Activated CD4-positive, alpha-beta T cell treated with anti-CD3 and anti-CD28 coated beads, Interleukin-2, Interleukin-6, amounts not matched to agents 100 ng/mL and 50 ng/mL, durations not matched to agents 16 hours and 8 hours (primary cell): ENCODE results near the gene APBB3.
"Not testable (repeated sequence)": the region's sequence is repeated elsewhere in the genome, so short reads cannot be mapped to it uniquely, and the experiment has no call there.

Experiments used
- DNase-seq: peaks from one replicate; pipeline ENCODE4 v3.0.0-alpha.2; 2020

Gene APBB3, protein sequence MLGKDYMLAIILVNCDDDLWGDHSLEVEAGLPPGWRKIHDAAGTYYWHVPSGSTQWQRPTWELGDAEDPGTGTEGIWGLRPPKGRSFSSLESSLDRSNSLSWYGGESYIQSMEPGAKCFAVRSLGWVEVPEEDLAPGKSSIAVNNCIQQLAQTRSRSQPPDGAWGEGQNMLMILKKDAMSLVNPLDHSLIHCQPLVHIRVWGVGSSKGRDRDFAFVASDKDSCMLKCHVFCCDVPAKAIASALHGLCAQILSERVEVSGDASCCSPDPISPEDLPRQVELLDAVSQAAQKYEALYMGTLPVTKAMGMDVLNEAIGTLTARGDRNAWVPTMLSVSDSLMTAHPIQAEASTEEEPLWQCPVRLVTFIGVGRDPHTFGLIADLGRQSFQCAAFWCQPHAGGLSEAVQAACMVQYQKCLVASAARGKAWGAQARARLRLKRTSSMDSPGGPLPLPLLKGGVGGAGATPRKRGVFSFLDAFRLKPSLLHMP

GRCh38 chr5:140564196-140565023 lies at the start of gene APBB3, which contains the start of gene SLC35A4:
TSS of gene APBB3 (minus strand) at chr5:140564598. CDS start at chr5:140564245, 353 bp downstream.
TSS of gene SLC35A4 (plus strand) at chr5:140564828. CDS start at chr5:140567170, 2,342 bp downstream.
- DNase-seq: peak; percentile 98

DNA sequence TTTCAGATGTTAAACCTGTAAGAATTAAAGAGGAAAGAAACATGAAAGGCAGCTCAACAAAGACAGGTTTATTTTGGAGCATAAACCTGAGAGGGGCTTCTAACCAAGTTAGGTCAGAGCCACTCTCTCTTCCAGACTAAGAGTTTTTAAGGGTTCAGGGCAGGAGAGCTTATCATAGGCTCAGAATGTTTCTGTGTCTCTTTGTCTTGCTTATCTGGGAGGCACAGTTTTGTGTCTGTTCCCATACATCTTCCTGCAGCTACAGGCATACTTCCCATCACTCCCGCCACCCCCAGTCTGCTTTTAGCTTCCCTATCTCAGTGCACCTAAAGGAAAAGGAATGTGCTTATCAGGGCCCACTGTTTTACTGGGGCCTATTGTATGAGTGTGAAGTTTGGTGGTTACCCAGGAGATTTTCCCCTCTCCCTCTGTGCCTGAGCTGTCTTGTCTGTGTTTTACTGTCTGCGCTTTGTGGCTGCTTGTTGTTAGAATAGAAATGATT lies 46.7 kb upstream of the APBB3 start:
- DNase-seq: no peak

GRCh38 chr5:140609126-140609525 lies 44.7 kb upstream of the APBB3 start:
- no peak for DNase-seq

DNA sequence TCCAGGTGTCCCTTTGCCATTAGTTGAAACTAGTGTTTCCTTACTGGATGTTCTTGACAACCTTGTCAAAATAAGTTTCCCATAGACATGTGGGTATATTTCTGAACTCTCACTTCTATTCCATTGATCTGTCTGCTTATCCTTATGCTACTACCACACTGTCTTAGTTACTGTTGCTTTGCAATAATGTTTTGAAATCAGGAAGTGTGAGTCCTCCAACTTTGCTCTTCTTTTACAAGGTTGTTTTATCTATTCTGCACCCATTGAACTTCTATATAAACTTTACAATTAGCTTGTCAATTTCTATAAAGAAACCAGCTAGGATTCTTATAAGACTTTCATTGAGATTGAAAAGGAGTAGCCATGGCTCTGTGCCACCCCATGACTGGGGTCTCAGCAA lies 44.3 kb upstream of the APBB3 start:
- DNase-seq: no peak

DNA sequence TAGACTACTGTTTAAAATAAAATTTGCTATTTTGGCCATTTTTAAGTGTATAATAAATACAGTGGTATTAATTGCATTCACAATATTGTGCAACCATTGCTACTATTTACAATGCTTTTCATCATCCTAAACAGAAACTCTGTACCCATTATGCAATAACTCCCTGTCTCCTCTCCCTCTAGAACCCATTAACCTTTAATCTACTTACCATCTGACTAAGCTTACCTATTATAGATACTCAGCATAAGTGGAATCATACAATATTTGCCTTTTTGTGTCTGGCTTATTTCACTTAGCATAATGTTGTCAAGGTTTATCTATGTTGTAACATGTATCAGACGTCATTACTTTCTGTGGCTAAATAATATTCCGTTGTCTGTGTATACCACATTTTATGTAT lies 42.6 kb upstream of the APBB3 start:
- DNase-seq: no peak

- DNase-seq: no peak
Measured at GRCh38 chr5:140605879-140606278, 41.5 kb upstream of the APBB3 start.

DNA sequence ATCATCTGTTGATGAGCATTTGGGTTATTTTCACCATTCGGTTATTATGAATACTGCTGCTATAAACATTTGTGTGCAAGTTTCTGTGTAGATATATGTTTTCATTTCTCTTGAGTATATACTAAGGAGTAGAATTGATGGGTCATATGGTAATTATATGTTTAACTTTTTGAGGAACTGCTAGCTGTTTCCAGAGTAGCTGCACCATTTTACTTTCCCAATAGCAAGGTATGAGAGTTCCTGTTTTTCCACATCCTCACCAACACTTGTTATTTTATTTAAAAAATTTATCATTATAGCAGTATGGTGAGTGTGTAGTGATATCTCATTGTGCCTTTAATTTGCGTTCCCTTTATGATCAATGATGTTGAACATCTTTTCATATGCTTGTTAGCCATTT lies 39.3 kb upstream of the APBB3 start:
- DNase-seq: no peak

- DNase-seq: not testable (repeated sequence)
Measured at GRCh38 chr5:140603446-140603698, 39.0 kb upstream of the APBB3 start.

- DNase-seq: no peak
Measured at GRCh38 chr5:140602147-140602546, 37.7 kb upstream of the APBB3 start.

- DNase-seq: no peak
Measured at GRCh38 chr5:140600096-140600495, 35.7 kb upstream of the APBB3 start.

DNA sequence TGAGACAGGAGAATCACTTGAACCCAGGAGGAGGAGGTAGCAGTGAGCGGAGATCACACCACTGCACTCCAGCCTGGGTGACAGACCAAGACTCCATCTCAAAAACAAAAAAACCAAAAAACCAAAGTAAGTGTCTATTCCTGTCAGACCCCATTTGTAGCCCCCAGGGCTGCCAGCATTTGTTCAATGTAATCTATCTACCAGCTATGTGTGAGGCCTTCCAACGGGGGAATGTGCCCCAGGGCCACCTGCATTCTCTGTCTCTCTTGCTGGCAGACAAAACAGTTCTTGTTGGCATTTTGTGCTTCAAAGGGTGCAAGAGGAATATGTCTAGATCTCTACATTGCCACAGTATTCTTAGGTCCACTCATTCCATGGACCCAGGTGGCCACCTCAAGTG lies 34.4 kb upstream of the APBB3 start:
- no peak for DNase-seq

DNA sequence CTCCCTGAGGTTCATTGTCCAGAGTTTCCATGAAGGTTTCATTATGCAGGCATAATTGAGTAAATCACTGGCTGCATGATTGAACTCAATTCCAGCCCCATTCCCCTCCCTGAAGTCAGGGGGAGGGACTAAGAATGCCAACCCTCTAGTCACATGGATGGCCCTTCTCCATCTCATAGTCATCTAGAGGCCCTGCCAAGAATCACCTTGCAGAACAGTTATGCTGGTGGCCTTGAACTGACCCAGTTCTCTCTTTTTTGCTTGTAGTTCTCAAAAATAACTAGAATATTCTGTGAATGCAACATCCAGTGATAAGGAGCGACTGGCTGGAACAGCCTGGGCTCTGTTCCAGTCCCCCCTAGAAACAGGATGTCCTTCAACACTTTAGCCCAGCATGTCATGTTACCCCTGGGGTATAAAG lies 31.9 kb upstream of the APBB3 start:
- no peak for DNase-seq

- DNase-seq: no peak
Measured at GRCh38 chr5:140595538-140596300, 31.3 kb upstream of the APBB3 start.

DNA sequence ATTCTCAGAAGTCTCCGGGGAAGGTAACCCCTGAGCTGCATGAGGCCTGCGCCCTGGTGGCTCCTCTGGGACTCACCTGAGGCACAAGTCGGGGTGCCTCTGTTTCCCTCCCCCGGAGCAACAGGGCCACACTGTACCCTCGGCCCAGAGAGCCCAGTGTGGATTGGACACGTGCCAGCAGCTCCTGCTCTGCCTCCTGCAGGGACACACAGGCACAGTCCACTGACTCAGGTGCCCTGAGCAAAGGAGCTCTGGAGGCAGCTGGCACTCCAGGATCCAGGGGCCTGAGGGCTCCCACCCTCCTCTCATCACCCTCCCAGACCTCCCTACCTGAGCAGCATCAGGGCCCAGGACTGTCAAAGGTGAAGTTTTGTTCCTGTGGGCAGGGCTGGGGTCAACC lies 29.8 kb upstream of the APBB3 start:
- no peak for DNase-seq

GRCh38 chr5:140593070-140593469 lies 28.7 kb upstream of the APBB3 start:
- DNase-seq: not testable (repeated sequence)

DNA sequence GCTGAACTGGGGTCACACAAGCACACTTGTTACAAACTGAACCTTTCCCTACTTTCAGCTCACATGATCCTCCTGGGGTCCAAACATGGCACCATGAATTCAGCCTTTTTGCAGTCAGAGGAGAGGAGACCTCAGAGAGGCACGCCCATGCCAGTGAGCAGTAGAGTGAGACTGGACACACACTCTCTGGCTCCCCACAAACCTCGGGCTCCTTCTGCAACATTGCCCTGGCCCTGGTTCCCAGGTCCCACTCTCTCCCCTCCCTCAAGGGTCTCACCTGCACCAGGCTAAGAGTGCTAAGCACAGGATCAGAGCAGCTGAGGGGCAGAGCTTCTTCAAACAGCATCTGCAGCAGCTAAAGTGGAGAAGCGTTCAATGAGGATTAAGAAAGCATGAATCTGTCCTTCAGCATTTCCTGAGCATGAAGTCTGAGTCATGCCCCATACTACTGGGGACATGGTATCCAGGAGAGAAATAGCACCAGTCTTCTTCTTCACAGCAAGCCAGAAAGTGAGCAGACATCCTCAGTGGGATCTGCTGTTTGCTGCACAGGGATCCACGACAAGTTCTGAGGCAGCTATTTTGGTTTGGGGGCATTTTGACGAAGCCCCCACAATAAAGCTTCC lies 27.5 kb upstream of the APBB3 start:
- DNase-seq: no peak

DNA sequence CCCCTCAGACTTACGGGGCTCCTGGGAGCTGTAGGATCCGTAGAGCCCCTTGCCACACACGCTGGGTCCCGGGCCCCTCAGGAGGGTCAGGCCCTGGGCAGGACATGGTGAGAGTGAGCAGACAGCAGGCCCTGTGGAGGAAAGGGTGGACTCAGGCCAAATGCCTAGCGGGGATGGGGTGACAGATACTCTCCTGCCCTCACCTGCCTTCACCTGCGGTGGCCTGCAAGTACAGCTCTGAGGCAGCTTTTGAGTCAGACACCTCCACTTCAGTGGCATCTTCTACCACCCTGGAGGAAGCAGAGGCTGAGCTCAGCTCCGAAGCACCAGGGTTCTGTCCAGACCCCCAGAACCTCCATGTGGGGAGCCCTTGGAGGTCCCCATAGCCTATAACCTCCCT lies 26.5 kb upstream of the APBB3 start:
- DNase-seq: no peak

DNA sequence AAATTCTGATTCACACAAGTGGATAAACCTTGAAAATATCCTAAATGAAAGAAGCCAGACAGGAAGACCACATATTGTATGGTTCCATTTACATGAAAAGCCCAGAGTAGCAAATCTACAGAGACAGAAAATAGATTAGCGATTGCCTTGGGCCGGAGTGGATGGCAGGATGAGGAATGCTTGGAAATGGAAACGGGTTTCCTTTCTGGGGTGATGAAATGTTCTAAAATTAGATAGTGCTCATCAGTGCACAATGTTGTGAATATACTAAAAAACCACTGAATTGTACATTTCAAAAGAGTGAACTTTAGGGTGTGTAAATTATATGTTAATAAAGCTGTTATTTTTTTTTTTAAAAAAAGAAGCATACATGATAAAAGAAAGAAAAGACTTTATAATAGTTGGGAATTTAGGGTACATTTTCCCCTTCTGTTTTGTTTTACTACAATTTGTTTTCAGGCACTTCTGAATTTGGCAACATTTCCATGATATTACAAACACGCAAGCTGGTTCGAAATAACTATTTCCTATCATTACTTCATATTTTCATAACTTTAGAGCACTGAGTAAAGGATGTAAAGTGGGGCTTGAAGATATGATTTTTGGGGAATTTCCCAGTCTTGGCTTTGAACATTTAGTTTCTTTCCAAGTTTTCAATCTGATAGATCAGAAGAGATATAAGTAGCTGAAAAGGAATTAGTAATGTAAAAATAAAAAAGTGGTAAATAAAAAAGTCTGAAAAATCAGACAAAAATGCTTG lies 24.1 kb upstream of the APBB3 start:
- DNase-seq: no peak

DNA sequence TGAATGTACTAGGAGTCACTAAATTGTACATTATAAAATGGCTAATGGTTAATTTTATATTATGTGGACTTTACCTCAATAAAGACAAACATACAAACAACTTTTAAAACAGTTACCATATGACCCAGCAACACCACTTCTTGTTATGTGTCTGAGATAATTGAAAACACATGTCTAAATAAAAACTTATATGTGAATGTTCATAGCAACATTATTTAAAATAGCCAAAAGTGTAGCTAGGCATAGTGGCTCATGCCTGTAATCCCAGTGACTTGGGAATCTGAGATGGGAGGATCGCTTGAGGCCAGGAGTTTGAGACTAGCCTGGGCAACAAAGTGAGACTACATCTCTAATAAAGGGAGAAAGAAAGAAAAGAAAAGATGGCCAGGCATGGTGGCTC lies 23.1 kb upstream of the APBB3 start:
- DNase-seq: no peak

DNA sequence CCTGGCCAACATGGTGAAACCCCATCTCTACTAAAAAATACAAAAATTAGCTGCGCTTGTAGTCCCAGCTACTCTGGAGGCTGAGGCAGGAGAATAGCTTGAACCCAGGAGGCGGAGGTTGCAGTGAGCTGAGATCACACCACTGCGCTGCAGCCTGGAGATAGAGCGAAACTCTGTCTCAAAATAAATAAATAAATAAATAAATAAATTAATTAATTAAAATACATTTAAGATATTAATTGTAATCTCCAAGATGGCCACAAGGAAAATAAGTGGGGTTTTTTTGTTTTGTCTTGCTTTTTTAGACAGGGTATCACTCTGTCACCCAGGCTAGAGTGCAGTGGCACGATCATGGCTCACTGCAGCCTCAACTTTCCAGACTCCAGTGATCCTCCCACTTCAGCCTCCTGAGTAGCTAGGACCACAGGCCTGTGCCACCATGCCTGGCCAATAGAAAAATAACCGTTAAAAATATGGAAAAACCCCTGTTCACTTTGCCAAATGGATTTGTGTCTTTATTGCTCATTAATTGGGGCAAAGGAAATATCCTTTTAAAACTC lies 14.9 kb upstream of the APBB3 start:
- DNase-seq: not testable (repeated sequence)

GRCh38 chr5:140576776-140577201 lies 12.4 kb upstream of the APBB3 start:
- no peak for DNase-seq
